ENCODE data around the gene MX1.

DNA sequence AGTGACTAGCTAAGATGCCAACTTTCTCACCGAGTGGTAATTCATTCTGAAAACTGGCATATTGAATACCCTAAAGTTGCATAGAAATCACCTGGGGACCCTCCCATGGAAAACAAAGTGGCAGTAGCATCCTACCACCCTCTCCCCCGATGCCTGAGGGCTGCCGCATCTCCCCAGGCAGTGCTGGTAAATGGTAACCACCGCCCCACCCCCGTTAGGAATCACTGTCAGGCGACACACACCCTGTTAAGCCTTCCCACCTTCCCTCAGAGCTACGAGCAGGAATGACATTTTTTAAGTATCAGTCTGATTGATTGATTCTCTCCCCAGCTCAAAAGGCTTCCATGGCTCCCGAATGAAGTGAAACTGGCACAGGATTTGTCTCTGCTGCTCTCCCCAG lies 53.6 kb downstream of the MX1 start:
- TF ChIP-seq, protein P1, sequence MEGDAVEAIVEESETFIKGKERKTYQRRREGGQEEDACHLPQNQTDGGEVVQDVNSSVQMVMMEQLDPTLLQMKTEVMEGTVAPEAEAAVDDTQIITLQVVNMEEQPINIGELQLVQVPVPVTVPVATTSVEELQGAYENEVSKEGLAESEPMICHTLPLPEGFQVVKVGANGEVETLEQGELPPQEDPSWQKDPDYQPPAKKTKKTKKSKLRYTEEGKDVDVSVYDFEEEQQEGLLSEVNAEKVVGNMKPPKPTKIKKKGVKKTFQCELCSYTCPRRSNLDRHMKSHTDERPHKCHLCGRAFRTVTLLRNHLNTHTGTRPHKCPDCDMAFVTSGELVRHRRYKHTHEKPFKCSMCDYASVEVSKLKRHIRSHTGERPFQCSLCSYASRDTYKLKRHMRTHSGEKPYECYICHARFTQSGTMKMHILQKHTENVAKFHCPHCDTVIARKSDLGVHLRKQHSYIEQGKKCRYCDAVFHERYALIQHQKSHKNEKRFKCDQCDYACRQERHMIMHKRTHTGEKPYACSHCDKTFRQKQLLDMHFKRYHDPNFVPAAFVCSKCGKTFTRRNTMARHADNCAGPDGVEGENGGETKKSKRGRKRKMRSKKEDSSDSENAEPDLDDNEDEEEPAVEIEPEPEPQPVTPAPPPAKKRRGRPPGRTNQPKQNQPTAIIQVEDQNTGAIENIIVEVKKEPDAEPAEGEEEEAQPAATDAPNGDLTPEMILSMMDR (IDR thresholded peaks at IDR 0.05; ENCODE audit: extremely low read depth in 1 of 2, insufficient read depth in 1 of 2, low read depth in 1 of 2, low read length in 2 of 2) = no peak
- TF ChIP-seq POLR2A (IDR thresholded peaks at IDR 0.05; ENCODE audit: low read depth, low read length) (no peak), POLR2AphosphoS5 (IDR thresholded peaks at IDR 0.05; ENCODE audit: insufficient read depth, low read depth, low read length) (no peak)
- TF ChIP-seq, protein P2, sequence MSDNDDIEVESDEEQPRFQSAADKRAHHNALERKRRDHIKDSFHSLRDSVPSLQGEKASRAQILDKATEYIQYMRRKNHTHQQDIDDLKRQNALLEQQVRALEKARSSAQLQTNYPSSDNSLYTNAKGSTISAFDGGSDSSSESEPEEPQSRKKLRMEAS (IDR thresholded peaks at IDR 0.05; ENCODE audit: insufficient read depth, insufficient read length) = no peak

All from endothelial cell of umbilical vein (primary cell).